GM12865 (cell line): ENCODE results near the gene BTBD9.
A peak's percentile ranks its signal among the peaks of the same experiment; 100 is the strongest.

Source experiments
- DNase-seq: peaks from one replicate; pipeline ENCODE4 v3.0.0; 2010; ENCODE audit warnings: low read depth
- H3K4me3 ChIP-seq: 2 replicates; pipeline ENCODE4 v1.5.1; 2011; ENCODE audit warnings: mild to moderate bottlenecking, low read depth, low read length, control low read depth
- TF ChIP-seq, protein P1 (sequence below): IDR thresholded peaks from 2 replicates; pipeline ENCODE4 v1.5.1; 2011; ENCODE audit warnings: low read length, control low read depth, low read depth, inconsistent platforms; ENCODE audit not compliant: insufficient read depth; ENCODE audit errors: missing control alignments

Gene BTBD9

DNA sequence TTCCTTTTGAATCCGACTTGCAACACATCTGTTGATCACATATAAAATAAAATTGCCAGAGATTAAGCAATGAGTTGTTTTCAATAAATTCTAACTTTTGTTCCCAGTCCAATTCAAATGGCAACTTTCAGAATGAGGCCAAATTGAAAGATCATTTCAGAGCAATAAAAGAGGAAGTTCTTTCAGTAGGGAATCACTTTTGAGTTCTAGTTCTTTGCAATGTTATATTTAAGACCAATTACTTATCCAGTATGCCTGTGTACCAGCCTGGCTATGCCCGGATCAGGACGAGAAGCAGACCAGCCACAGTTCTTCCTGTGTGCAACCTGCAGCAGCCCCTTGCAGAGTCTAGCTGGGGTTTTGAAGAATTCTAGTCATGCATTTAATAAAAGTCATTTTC is 232.5 kb downstream of the BTBD9 start:
- no peak overlapping the region for H3K4me3 ChIP-seq
- DNase-seq, result no peak
- TF ChIP-seq, protein P1, sequence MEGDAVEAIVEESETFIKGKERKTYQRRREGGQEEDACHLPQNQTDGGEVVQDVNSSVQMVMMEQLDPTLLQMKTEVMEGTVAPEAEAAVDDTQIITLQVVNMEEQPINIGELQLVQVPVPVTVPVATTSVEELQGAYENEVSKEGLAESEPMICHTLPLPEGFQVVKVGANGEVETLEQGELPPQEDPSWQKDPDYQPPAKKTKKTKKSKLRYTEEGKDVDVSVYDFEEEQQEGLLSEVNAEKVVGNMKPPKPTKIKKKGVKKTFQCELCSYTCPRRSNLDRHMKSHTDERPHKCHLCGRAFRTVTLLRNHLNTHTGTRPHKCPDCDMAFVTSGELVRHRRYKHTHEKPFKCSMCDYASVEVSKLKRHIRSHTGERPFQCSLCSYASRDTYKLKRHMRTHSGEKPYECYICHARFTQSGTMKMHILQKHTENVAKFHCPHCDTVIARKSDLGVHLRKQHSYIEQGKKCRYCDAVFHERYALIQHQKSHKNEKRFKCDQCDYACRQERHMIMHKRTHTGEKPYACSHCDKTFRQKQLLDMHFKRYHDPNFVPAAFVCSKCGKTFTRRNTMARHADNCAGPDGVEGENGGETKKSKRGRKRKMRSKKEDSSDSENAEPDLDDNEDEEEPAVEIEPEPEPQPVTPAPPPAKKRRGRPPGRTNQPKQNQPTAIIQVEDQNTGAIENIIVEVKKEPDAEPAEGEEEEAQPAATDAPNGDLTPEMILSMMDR, result no peak

DNA sequence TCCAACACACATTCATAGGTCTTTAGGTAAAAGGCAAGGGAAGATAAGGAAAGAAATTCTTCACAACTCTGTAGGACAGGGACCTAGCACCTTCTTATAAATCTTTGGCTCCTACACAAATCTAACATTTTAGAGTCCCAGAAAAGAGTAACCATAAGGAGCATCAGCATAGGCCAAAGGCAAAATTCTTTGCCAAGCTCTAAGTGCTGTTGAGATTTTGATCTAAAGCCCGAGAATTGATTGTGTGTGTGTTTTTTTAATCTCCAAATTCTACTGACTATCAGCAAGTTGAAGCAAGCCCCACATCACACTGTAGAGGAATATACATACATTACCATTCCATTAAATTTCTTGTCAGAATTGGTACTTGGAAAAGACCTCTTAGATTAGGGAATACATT is 233.6 kb downstream of the BTBD9 start:
- DNase-seq, result no peak
- TF ChIP-seq, protein P1, result no peak

DNA sequence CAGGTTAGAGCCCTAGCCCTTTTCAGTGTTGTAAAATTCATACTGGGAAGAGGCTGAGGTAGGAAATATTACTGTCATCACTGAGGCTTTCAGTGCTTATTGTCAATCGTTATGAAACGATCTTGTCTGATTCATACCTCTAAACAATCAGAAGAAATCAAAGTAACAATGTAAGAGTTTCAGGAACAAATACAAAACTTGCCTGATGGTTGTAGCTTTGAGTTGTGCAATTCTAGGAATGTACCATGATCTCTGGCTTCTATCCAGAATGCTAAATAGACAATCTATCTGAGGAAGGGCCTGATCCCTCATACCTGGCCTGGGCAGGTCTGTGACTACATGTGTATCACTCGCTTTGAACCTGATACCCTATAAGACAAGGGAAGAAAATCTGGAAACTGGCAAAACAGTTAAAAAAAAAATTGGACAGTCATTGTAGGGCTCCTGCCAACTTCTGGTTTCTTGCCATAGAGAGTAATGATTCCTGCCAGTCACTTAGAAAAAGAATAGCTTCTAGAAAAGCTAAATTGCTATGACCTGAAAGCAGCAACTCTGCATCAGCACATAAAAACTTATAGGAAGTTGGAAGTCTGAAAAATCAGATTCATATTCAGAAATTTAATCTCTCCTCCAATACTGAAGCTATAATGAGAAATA is 234.7 kb downstream of the BTBD9 start:
- TF ChIP-seq, protein P1, result no peak
- H3K4me3 ChIP-seq, result no peak overlapping the region
- DNase-seq, result no peak

More for the DNA sequence above, 233.6 kb downstream of the BTBD9 start:
- no peak overlapping the region for H3K4me3 ChIP-seq

DNA sequence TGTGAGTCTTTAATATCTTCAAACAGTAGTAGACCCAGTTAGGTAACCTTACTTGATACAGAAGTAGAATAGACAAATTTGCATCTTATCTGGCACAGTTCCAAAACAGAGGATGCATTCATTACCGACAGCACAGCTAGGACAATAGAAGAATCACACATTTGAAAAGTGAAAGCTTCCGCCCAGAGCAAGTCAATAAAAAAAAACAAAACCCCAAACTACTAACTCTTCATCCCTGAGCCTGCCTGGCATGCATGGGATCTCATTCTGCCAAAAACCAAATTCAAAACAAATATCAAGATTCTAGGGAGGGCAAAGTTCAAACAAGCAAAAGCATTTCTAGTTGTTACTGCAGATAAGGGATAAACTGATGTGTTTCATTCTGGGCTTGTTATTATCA is 235.4 kb downstream of the BTBD9 start:
- no peak overlapping the region for H3K4me3 ChIP-seq
- DNase-seq, result peak; percentile 63
- TF ChIP-seq, protein P1, result no peak

DNA sequence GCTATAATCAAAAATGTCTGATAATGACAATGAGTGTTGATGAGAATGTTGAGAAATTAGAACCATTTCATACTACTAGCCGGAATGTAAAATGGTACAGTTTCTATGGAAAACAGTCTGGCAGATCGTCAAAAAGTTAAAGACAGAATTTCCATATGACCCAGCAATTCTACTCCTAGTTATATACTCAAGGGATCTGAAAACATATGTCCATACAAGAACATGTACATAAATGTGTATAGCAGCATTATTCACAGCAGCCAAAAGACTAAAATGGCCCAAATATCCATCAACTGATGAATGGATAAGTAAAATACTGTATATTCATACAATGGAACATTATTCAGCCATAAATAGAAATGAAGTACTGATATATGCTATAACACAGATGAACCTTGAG is 236.2 kb downstream of the BTBD9 start:
- no peak for DNase-seq
- H3K4me3 ChIP-seq, result no peak overlapping the region
- TF ChIP-seq, protein P1, result no peak

DNA sequence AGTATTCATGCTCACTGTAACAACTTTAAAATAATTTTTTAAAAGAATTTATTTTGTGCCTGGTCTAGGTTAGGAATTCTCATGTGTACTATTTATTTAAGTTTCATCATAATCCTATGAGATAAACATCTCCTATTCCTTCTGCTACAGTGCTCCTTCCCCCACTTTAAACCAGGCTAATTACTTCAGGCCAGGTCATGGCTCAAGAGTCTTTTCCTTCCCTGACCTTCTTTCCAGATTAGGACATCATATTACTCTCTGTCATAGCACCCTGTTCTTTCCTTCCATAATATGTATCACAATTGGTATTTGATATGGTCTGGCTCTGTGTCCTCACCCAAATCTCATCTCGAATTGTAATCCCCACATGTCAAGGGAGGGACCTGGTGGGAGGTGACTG is 239.0 kb downstream of the BTBD9 start:
- no peak overlapping the region for H3K4me3 ChIP-seq
- no peak for DNase-seq
- TF ChIP-seq, protein P1, result no peak

DNA sequence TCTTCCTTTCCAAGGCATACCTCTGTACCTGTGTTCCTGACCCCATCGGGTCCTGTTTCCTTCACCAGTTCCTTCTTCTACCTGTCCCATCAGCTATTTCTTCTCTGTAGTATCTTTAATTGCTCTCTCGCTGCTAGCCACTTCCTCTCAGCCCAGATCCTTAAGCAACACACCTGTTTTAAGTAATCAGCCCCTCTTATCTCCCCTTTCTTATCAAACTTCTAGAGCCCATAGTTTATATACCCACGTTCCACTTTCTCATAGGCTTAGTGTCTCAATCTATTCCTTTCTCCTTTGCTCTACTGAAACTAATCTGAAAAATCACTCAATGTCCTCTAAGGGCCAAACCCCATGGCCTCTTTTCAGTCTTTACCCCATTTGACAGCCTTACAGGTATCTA is 239.6 kb downstream of the BTBD9 start:
- DNase-seq, result no peak
- TF ChIP-seq, protein P1, result no peak
- no peak overlapping the region for H3K4me3 ChIP-seq
